Activated CD8-positive, alpha-beta memory T cell treated with anti-CD3 and anti-CD28 coated beads for 36 hours (primary cell): ENCODE results near the gene FGR. TPM values are rescaled to one million over a fixed set of nuclear protein-coding genes. Genes with fewer than 3 reads are reported as not detected.

Experiments used
- CTCF ChIA-PET: fragments of 350-600 bp; sonication (Branson Sonifier 250); formaldehyde crosslinking; loops from one replicate; lab custom pipeline; 2021; ENCODE audit warnings: antibody characterized with exemption; lab: Charles Lee
- POLR2A ChIA-PET: fragments of 350-600 bp; sonication (Branson Sonifier 250); formaldehyde crosslinking; loops from one replicate; lab custom pipeline; 2021; ENCODE audit warnings: antibody characterized with exemption; lab: Charles Lee
- total RNA-seq, 2 experiments: library from RNA; stranded (reverse); gene quantifications; one replicate each; pipeline ENCODE4 v1.2.3, GENCODE V29; 2021

FGR gene
- total RNA-seq, 2 experiments from 2014 or later = 0.51 to 0.63 TPM

GRCh38 chr1:27600498-27601175, 34.3 kb downstream of the FGR start:
- ChIA-PET POLR2A (interaction anchor here (0.7 to 0.8 kb wide), 2 partner anchors 62 to 71 kb away, joined by 3 read pairs; no protein-coding TSS in a partner anchor), CTCF (interaction anchor here (0.6 to 6.4 kb wide), 10 partner anchors 8 to 206 kb away, joined by 3 to 38 read pairs (median 4); no protein-coding TSS in a partner anchor)

- CTCF ChIA-PET = interaction anchor here (0.6 to 6.4 kb wide), 10 partner anchors 9 to 203 kb away, joined by 3 to 38 read pairs (median 4); no protein-coding TSS in a partner anchor
- POLR2A ChIA-PET = interaction anchor here (0.7 to 0.8 kb wide), 2 partner anchors 63 to 72 kb away, joined by 3 read pairs; no protein-coding TSS in a partner anchor
These were observed 35.1 kb downstream of the FGR start for GRCh38 chr1:27599605-27600497.

- CTCF ChIA-PET = interaction anchor here (0.6 to 6.4 kb wide), 7 partner anchors 8 to 966 kb away, joined by 3 to 38 read pairs (median 3); no protein-coding TSS in a partner anchor
- POLR2A ChIA-PET = no interaction called here
These were observed 36.0 kb downstream of the FGR start for GRCh38 chr1:27598902-27599528.

GRCh38 chr1:27598295-27598687, 36.7 kb downstream of the FGR start:
- ChIA-PET POLR2A (interaction anchor here (0.5 kb wide), 1 partner anchor 65 kb away, joined by 3 read pairs; no protein-coding TSS in a partner anchor), CTCF (interaction anchor here (0.8 to 6.4 kb wide), 4 partner anchors 8 to 64 kb away, joined by 3 to 38 read pairs (median 4); no protein-coding TSS in a partner anchor)

GRCh38 chr1:27597516-27598294, 37.3 kb downstream of the FGR start:
- POLR2A ChIA-PET = interaction anchor here (0.5 kb wide), 1 partner anchor 66 kb away, joined by 3 read pairs; no protein-coding TSS in a partner anchor
- CTCF ChIA-PET = interaction anchor here (0.8 to 6.4 kb wide), 4 partner anchors 9 to 65 kb away, joined by 3 to 38 read pairs (median 6); no protein-coding TSS in a partner anchor

GRCh38 chr1:27596986-27597385, 38.0 kb downstream of the FGR start:
- POLR2A ChIA-PET = no interaction called here

GRCh38 chr1:27596261-27596660, 38.7 kb downstream of the FGR start:
- CTCF ChIA-PET = interaction anchor here (0.8 to 2.0 kb wide), 5 partner anchors 11 to 66 kb away, joined by 3 to 8 read pairs (median 3); no protein-coding TSS in a partner anchor
- POLR2A ChIA-PET = no interaction called here

More at GRCh38 chr1:27596986-27597385, 38.0 kb downstream of the FGR start:
- CTCF ChIA-PET = interaction anchor here (1.1 to 6.4 kb wide), 3 partner anchors 10 to 40 kb away, joined by 3 to 38 read pairs (median 8); no protein-coding TSS in a partner anchor

- POLR2A ChIA-PET = no interaction called here
These were observed 39.4 kb downstream of the FGR start for GRCh38 chr1:27595597-27595996.

GRCh38 chr1:27594564-27595510, 40.1 kb downstream of the FGR start:
- POLR2A ChIA-PET = no interaction called here
- CTCF ChIA-PET = interaction anchor here (0.8 to 1.9 kb wide), 6 partner anchors 10 to 75 kb away, joined by 3 to 7 read pairs (median 4); partner anchors contain the start of gene AHDC1

More at GRCh38 chr1:27595597-27595996, 39.4 kb downstream of the FGR start:
- CTCF ChIA-PET = interaction anchor here (0.8 to 2.0 kb wide), 7 partner anchors 9 to 74 kb away, joined by 3 to 8 read pairs (median 4); partner anchors contain the start of gene AHDC1

GRCh38 chr1:27593678-27594563, 41.1 kb downstream of the FGR start:
- ChIA-PET CTCF (no interaction called here), POLR2A (no interaction called here)

GRCh38 chr1:27592931-27593677, 41.9 kb downstream of the FGR start:
- ChIA-PET CTCF (no interaction called here), POLR2A (interaction anchor here (0.6 kb wide), 1 partner anchor 10 kb away, joined by 3 read pairs; no protein-coding TSS in a partner anchor)

- ChIA-PET CTCF (no interaction called here), POLR2A (no interaction called here)
These were observed 42.6 kb downstream of the FGR start for GRCh38 chr1:27592232-27592930.

GRCh38 chr1:27591622-27592021, 43.4 kb downstream of the FGR start:
- POLR2A ChIA-PET = no interaction called here
- CTCF ChIA-PET = interaction anchor here (0.8 kb wide), 1 partner anchor 14 kb away, joined by 3 read pairs; no protein-coding TSS in a partner anchor

- POLR2A ChIA-PET = no interaction called here
- CTCF ChIA-PET = interaction anchor here (0.8 kb wide), 1 partner anchor 14 kb away, joined by 3 read pairs; no protein-coding TSS in a partner anchor
These were observed 44.0 kb downstream of the FGR start for GRCh38 chr1:27590917-27591508.
